ENCODE results near the gene PANK1. TPM values are rescaled to one million over a fixed set of nuclear protein-coding genes. Genes with fewer than 3 reads are reported as not detected.

The PANK1 gene
- total RNA-seq, 2 experiments from 2014 or later, result 12.1 to 16.1 TPM

DNA sequence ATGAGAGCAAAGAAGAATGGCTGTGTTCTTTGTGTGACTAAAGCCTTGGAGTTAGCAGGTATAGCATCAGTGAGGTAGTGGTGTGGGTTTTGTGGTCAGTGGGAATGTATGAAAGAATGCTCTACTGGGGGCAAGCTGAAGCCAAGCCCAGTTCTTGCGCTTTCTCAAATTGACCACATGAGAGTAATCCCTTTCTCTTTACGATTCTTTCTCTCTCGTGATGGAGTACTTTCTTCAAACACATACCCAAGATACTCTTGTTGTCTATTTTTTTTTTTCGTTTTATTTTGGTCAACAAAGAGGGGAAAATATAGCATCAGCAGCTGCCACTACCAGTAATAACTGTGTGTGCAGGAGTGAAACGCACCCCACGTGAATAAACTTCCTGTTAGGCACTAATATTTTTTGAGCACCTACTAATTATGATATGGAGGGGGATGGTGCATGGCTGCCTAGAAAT is 8.4 kb upstream of the PANK1 start:
- no peaks in the 10 kb centered on the region for H3K79me2 ChIP-seq (ENCODE audit: insufficient read depth, low read depth, low read length)
- H3K36me3 ChIP-seq (ENCODE audit: insufficient read depth, low read length), result no peaks in the 10 kb centered on the region
- H3K9me3 ChIP-seq (ENCODE audit: low read length), result no peaks in the 10 kb centered on the region
- no peaks in the 10 kb centered on the region for H4K20me1 ChIP-seq (ENCODE audit: insufficient read depth, low read length)
- ChIA-PET POLR2A (interaction anchor here (0.8 to 2.4 kb wide), 4 partner anchors 10 to 48 kb away, joined by 5 to 20 read pairs (median 8); partner anchors contain the start of gene KIF20B), CTCF (ENCODE audit: unreplicated experiment) (no interaction called here)
- H2AFZ ChIP-seq (ENCODE audit: low read length), result peak overlapping the region; percentile 76; the same call in 1 of the 2 replicates
- intact Hi-C loops (cut with micrococcal nuclease; ENCODE audit: unreplicated experiment), result no loop called here
- BruUV-seq (replicated peaks), result no TSS peak
- H3K4me1 ChIP-seq (ENCODE audit: insufficient read depth, low read length, poor library complexity, severe bottlenecking), result peaks cover 33% of the 10 kb centered on the region
- no peaks in the 10 kb centered on the region for H3K9me2 ChIP-seq (ENCODE audit: insufficient read depth, low read length)
- H3K4me3 ChIP-seq (ENCODE audit: low read depth, low read length, poor library complexity, severe bottlenecking), result no peak overlapping the region
- no peak for DNase-seq (ENCODE audit: low spot score)
- H3K4me2 ChIP-seq (ENCODE audit: low read length), result peak overlapping the region; percentile 24
- no peak for TF ChIP-seq EZH2phosphoT487 (IDR thresholded peaks at IDR 0.05; ENCODE audit: borderline replicate concordance, low read depth, low read length)
- TF ChIP-seq, protein P1, sequence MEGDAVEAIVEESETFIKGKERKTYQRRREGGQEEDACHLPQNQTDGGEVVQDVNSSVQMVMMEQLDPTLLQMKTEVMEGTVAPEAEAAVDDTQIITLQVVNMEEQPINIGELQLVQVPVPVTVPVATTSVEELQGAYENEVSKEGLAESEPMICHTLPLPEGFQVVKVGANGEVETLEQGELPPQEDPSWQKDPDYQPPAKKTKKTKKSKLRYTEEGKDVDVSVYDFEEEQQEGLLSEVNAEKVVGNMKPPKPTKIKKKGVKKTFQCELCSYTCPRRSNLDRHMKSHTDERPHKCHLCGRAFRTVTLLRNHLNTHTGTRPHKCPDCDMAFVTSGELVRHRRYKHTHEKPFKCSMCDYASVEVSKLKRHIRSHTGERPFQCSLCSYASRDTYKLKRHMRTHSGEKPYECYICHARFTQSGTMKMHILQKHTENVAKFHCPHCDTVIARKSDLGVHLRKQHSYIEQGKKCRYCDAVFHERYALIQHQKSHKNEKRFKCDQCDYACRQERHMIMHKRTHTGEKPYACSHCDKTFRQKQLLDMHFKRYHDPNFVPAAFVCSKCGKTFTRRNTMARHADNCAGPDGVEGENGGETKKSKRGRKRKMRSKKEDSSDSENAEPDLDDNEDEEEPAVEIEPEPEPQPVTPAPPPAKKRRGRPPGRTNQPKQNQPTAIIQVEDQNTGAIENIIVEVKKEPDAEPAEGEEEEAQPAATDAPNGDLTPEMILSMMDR (conservative IDR thresholded peaks at IDR 0.05; ENCODE audit: low read length), result no peak
- H3K27ac ChIP-seq (ENCODE audit: low read depth, low read length, poor library complexity, severe bottlenecking), result no peak overlapping the region

DNA sequence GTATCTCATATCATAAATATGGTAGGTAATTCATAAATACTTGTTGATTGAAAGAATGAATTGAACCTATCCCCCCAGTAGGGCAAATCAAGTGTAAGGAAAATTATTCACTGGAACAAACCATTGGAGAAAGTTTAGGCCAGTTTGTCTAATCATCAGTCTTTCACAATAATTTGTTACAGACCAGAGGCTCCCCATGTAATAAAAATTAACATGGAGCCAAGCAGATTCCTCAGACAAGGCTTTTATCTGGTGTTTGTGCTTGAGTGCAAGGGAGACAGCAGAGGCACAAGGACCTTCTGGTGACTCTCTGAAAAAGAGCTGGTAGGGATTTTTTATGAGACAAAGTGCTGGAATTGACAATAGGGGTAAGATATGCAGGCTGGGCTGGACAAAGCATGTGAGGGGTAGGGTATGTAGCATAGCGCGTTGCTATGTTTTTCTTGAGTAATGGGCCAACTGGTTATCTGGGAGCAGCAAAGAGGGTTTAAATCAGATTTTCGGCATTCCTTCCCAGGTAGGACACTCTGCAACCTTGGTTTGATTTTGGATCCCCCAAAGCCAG is 7.8 kb upstream of the PANK1 start:
- CTCF ChIA-PET (ENCODE audit: unreplicated experiment), result no interaction called here
- BruUV-seq (replicated peaks), result no TSS peak
- intact Hi-C loops (cut with micrococcal nuclease; ENCODE audit: unreplicated experiment), result no loop called here
- POLR2A ChIA-PET, result no interaction called here
- no peak overlapping the region for H3K27ac ChIP-seq (ENCODE audit: low read depth, low read length, poor library complexity, severe bottlenecking)
- peak overlapping the region; percentile 76; the same call in 1 of the 2 replicates for H2AFZ ChIP-seq (ENCODE audit: low read length)
- DNase-seq (ENCODE audit: low spot score), result no peak
- H3K4me3 ChIP-seq (ENCODE audit: low read depth, low read length, poor library complexity, severe bottlenecking), result no peak overlapping the region
- H3K4me2 ChIP-seq (ENCODE audit: low read length), result peak overlapping the region; percentile 29
- H3K9me3 ChIP-seq (ENCODE audit: low read length), result no peaks in the 10 kb centered on the region
- peaks cover 33% of the 10 kb centered on the region for H3K4me1 ChIP-seq (ENCODE audit: insufficient read depth, low read length, poor library complexity, severe bottlenecking)
- H3K36me3 ChIP-seq (ENCODE audit: insufficient read depth, low read length), result no peaks in the 10 kb centered on the region
- H4K20me1 ChIP-seq (ENCODE audit: insufficient read depth, low read length), result no peaks in the 10 kb centered on the region
- no peaks in the 10 kb centered on the region for H3K79me2 ChIP-seq (ENCODE audit: insufficient read depth, low read depth, low read length)
- no peak for TF ChIP-seq EZH2phosphoT487 (IDR thresholded peaks at IDR 0.05; ENCODE audit: borderline replicate concordance, low read depth, low read length)
- TF ChIP-seq, protein P1 (conservative IDR thresholded peaks at IDR 0.05; ENCODE audit: low read length), result no peak
- no peaks in the 10 kb centered on the region for H3K9me2 ChIP-seq (ENCODE audit: insufficient read depth, low read length)

DNA sequence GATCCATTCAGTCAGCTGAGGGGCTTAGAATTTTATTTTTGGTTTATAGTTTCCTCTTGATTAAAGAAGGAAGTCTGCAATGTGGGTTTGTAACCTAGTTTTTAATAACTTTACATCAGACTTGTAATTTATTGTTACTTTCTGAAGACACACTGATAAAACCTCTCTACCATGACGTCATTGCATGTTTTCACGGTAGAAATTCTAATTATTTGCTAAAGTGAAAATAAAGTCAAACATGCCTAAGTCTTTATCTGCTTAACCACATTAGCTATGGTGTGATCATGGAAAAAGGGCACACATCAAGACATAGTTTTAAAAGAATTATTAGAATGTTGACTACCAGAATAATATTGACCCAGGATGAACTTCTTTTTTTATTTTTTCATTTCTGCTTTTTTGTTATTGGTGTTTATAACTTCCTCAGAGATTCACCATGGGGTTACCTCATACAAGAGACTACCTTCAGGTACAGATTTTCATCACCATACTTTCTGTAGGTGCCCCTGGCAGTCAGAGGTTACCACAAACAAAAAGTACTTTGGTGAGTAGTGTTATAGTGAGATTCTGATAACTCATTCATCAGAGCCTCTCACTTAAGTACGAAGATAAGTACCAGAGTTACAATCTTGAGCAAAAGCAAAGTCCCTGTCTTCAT is 7.0 kb upstream of the PANK1 start:
- Histone ChIP-seq H3K9me3 (ENCODE audit: low read length) (no peaks in the 10 kb centered on the region), H3K27ac (ENCODE audit: low read depth, low read length, poor library complexity, severe bottlenecking) (peak overlapping the region; percentile 9), H2AFZ (ENCODE audit: low read length) (peak overlapping the region; percentile 76), H3K9me2 (ENCODE audit: insufficient read depth, low read length) (no peaks in the 10 kb centered on the region), H3K4me2 (ENCODE audit: low read length) (peak overlapping the region; percentile 29), H4K20me1 (ENCODE audit: insufficient read depth, low read length) (no peaks in the 10 kb centered on the region), H3K4me3 (ENCODE audit: low read depth, low read length, poor library complexity, severe bottlenecking) (no peak overlapping the region), H3K36me3 (ENCODE audit: insufficient read depth, low read length) (no peaks in the 10 kb centered on the region), H3K79me2 (ENCODE audit: insufficient read depth, low read depth, low read length) (no peaks in the 10 kb centered on the region), H3K4me1 (ENCODE audit: insufficient read depth, low read length, poor library complexity, severe bottlenecking) (peaks cover 33% of the 10 kb centered on the region)
- CTCF ChIA-PET (ENCODE audit: unreplicated experiment), result no interaction called here
- TF ChIP-seq EZH2phosphoT487 (IDR thresholded peaks at IDR 0.05; ENCODE audit: borderline replicate concordance, low read depth, low read length), result no peak
- TF ChIP-seq, protein P1 (conservative IDR thresholded peaks at IDR 0.05; ENCODE audit: low read length), result no peak
- DNase-seq (ENCODE audit: low spot score), result peak; percentile 2
- intact Hi-C loops (cut with micrococcal nuclease; ENCODE audit: unreplicated experiment), result no loop called here
- no TSS peak for BruUV-seq (replicated peaks)
- POLR2A ChIA-PET, result interaction anchor here (0.5 to 1.6 kb wide), 2 partner anchors 11 to 130 kb away, joined by 3 to 7 read pairs; no protein-coding TSS in a partner anchor
